HEK293 (cell line): ENCODE data around the gene EBF4.

Source experiments
- CTCF ChIA-PET: fragments of 350-600 bp; formaldehyde crosslinking; extraction: SDS; loops from one replicate; lab custom pipeline; 2021; ENCODE audit warnings: antibody characterized with exemption; lab: Yijun Ruan, JAX
- POLR2A ChIA-PET: fragments of 300-600 bp; formaldehyde crosslinking; extraction: SDS; loops from one replicate; lab custom pipeline; 2020; ENCODE audit warnings: antibody characterized with exemption, inconsistent platforms; lab: Yijun Ruan, JAX
- H3K27ac ChIP-seq: fragments of 200-500 bp; sonication (Bioruptor generic); 2 replicates; pipeline ENCODE4 v1.5.1; 2014; ENCODE audit warnings: low read depth, low read length, control low read depth, inconsistent platforms; ENCODE audit errors: extremely low read depth
- H3K36me3 ChIP-seq, 2 experiments: fragments of 200-500 bp in 1 of 2; sonication (Bioruptor generic) in 1 of 2; 1 replicate in 1 of 2; 2 replicates in 1 of 2; pipeline ENCODE4 v1.5.1; 2014 to 2017; ENCODE audit warnings: inconsistent platforms in 2 of 2, low read length in 2 of 2; ENCODE audit not compliant: control insufficient read depth in 2 of 2, insufficient read depth in 1 of 2
- H3K4me1 ChIP-seq: fragments of 200-500 bp; sonication (Bioruptor generic); 2 replicates; pipeline ENCODE4 v1.5.1; 2014; ENCODE audit warnings: mild to moderate bottlenecking, low read length, inconsistent platforms; ENCODE audit not compliant: control insufficient read depth, insufficient read depth
- H3K4me3 ChIP-seq: 2 replicates; pipeline ENCODE4 v1.5.1; 2011; ENCODE audit warnings: low read depth, mild to moderate bottlenecking, control low read depth, low read length, moderate library complexity
- H3K9me3 ChIP-seq: fragments of 200-500 bp; sonication (Bioruptor generic); 2 replicates; pipeline ENCODE4 v1.5.1; 2014; ENCODE audit warnings: low read depth, low read length, inconsistent platforms; ENCODE audit not compliant: control insufficient read depth, insufficient read depth
- EGR2 ChIP-seq: fragments of 450-650 bp; formaldehyde crosslinking; IDR thresholded peaks from 2 replicates; pipeline ENCODE4 v1.5.1; 2016; ENCODE audit warnings: low read depth, missing biosample characterization, missing genetic modification characterization
- GLI2 ChIP-seq: fragments of 450-650 bp; formaldehyde crosslinking; IDR thresholded peaks from 2 replicates; pipeline ENCODE4; 2017; ENCODE audit warnings: missing biosample characterization, missing genetic modification characterization, low read depth, borderline replicate concordance
- HIC1 ChIP-seq: fragments of 450-650 bp; formaldehyde crosslinking; IDR thresholded peaks from 2 replicates; pipeline ENCODE4 v1.5.1; 2016; ENCODE audit warnings: missing biosample characterization, missing genetic modification characterization
- KLF7 ChIP-seq: fragments of 450-650 bp; formaldehyde crosslinking; IDR thresholded peaks from 2 replicates; pipeline ENCODE4 v1.5.1; 2016; ENCODE audit warnings: missing biosample characterization, missing genetic modification characterization, borderline replicate concordance
- PRDM1 ChIP-seq: fragments of 450-650 bp; formaldehyde crosslinking; IDR thresholded peaks from 2 replicates; pipeline ENCODE4; 2016; ENCODE audit warnings: missing biosample characterization, missing genetic modification characterization
- SALL2 ChIP-seq: fragments of 450-650 bp; formaldehyde crosslinking; IDR thresholded peaks from 2 replicates; pipeline ENCODE4 v1.5.0; 2017; ENCODE audit warnings: missing biosample characterization, mild to moderate bottlenecking, missing genetic modification characterization, borderline replicate concordance
- ZBTB26 ChIP-seq: fragments of 450-650 bp; formaldehyde crosslinking; optimal IDR thresholded peaks from 2 replicates; pipeline ENCODE3; 2016; ENCODE audit warnings: missing biosample characterization, mild to moderate bottlenecking, missing genetic modification characterization
- ZBTB7A ChIP-seq: fragments of 450-650 bp; formaldehyde crosslinking; IDR thresholded peaks from 2 replicates; pipeline ENCODE4 v1.5.1; 2016; ENCODE audit warnings: low read depth, missing biosample characterization, missing genetic modification characterization
- ZNF121 ChIP-seq: fragments of 450-650 bp; formaldehyde crosslinking; IDR thresholded peaks from 2 replicates; pipeline ENCODE4 v1.5.1; 2016; ENCODE audit warnings: missing biosample characterization, missing genetic modification characterization
- ZNF148 ChIP-seq: fragments of 450-650 bp; formaldehyde crosslinking; IDR thresholded peaks from 2 replicates; pipeline ENCODE4 v1.5.0; 2017; ENCODE audit warnings: missing biosample characterization, missing genetic modification characterization, borderline replicate concordance
- ZNF292 ChIP-seq: fragments of 450-650 bp; formaldehyde crosslinking; IDR thresholded peaks from 2 replicates; pipeline ENCODE4 v1.5.1; 2016; ENCODE audit warnings: low read depth, missing biosample characterization, missing genetic modification characterization, borderline replicate concordance
- ZNF473 ChIP-seq: fragments of 450-650 bp; formaldehyde crosslinking; IDR thresholded peaks from 2 replicates; pipeline ENCODE4 v1.5.1; 2017; ENCODE audit warnings: missing biosample characterization, missing genetic modification characterization
- ZNF529 ChIP-seq: fragments of 450-650 bp; formaldehyde crosslinking; IDR thresholded peaks from 2 replicates; pipeline ENCODE4 v1.5.1; 2017; ENCODE audit warnings: missing genetic modification characterization, missing biosample characterization; ENCODE audit not compliant: insufficient replicate concordance
- ZNF623 ChIP-seq: fragments of 450-650 bp; formaldehyde crosslinking; IDR thresholded peaks from 2 replicates; pipeline ENCODE4 v1.5.1; 2016; ENCODE audit warnings: missing biosample characterization, missing genetic modification characterization
- ZNF629 ChIP-seq: fragments of 450-650 bp; formaldehyde crosslinking; IDR thresholded peaks from 2 replicates; pipeline ENCODE4 v1.5.1; 2017; ENCODE audit warnings: missing biosample characterization, missing genetic modification characterization
- ZNF639 ChIP-seq: fragments of 450-650 bp; formaldehyde crosslinking; IDR thresholded peaks from 2 replicates; pipeline ENCODE4 v1.5.1; 2016; ENCODE audit warnings: missing biosample characterization, missing genetic modification characterization
- ZNF670 ChIP-seq: fragments of 450-650 bp; formaldehyde crosslinking; IDR thresholded peaks from 2 replicates; pipeline ENCODE4 v1.5.1; 2016; ENCODE audit warnings: missing biosample characterization, missing genetic modification characterization, low read depth
- ZNF677 ChIP-seq: fragments of 450-650 bp; IDR thresholded peaks from 2 replicates; pipeline ENCODE4 v1.5.0; 2018; ENCODE audit warnings: missing biosample characterization, mild to moderate bottlenecking, missing genetic modification characterization, moderate library complexity
- ZNF830 ChIP-seq: fragments of 450-650 bp; IDR thresholded peaks from 2 replicates; pipeline ENCODE4 v1.5.0; 2018; ENCODE audit warnings: missing biosample characterization, missing genetic modification characterization, low read depth, mild to moderate bottlenecking, moderate library complexity
- ZSCAN18 ChIP-seq: fragments of 450-650 bp; formaldehyde crosslinking; IDR thresholded peaks from 2 replicates; pipeline ENCODE4 v1.5.1; 2016; ENCODE audit warnings: missing biosample characterization, missing genetic modification characterization
- TF ChIP-seq, protein P1 (sequence below): fragments of 450-650 bp; formaldehyde crosslinking; IDR thresholded peaks from 2 replicates; pipeline ENCODE4 v1.5.1; 2016; ENCODE audit warnings: missing biosample characterization, missing genetic modification characterization
- TF ChIP-seq, protein P2 (sequence below): fragments of 450-650 bp; formaldehyde crosslinking; IDR thresholded peaks from 2 replicates; pipeline ENCODE4 v1.5.1; 2016; ENCODE audit warnings: missing biosample characterization, missing genetic modification characterization
- TF ChIP-seq, protein P3 (sequence below): fragments of 450-650 bp; formaldehyde crosslinking; IDR thresholded peaks from 2 replicates; pipeline ENCODE4 v1.5.1; 2016; ENCODE audit warnings: missing biosample characterization, missing genetic modification characterization

The EBF4 gene

GRCh38 chr20:2739042-2739398 is 46.4 kb downstream of the EBF4 start:
- POLR2A ChIA-PET = no interaction called here

DNA sequence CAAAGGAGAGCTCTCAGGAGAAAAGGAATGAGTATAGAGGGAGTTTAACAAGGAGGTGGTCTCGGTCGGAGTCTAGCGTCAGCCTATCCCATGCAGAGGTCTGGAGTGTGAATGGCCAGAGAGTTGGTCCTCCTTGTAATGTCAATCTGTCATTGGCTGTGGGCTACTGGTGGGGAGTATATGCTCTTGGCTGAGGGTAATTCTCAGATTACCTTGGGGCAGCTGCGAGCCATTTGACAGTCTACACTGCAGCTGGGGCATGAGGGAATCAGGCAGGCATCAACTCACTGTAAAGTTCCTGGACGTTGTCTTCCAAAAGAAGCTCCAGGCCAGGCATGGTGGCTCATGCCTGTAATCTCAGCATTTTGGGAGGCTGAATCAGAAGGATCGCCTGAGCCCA is 48.1 kb downstream of the EBF4 start:
- Histone ChIP-seq H3K27ac (no peak overlapping the region), H3K4me1 (no peaks in the 10 kb centered on the region), H3K9me3 (no peaks in the 10 kb centered on the region), H3K36me3 (no peaks in the 10 kb centered on the region; a peak in 1 of 3 replicates), H3K4me3 (no peak overlapping the region)
- ChIA-PET CTCF (interaction anchor here (0.5 to 3.3 kb wide), 9 partner anchors 12 to 729 kb away, joined by 3 to 29 read pairs (median 5); no protein-coding TSS in a partner anchor), POLR2A (interaction anchor here (0.7 kb wide), 1 partner anchor 38 kb away, joined by 3 read pairs; no protein-coding TSS in a partner anchor)
- TF ChIP-seq ZNF292 (tag by site-specific recombination) (no peak), ZNF529 (tag by site-specific recombination) (no peak), ZSCAN18 (tag by site-specific recombination) (no peak), ZNF148 (tag by site-specific recombination) (no peak)
- TF ChIP-seq, protein P1, sequence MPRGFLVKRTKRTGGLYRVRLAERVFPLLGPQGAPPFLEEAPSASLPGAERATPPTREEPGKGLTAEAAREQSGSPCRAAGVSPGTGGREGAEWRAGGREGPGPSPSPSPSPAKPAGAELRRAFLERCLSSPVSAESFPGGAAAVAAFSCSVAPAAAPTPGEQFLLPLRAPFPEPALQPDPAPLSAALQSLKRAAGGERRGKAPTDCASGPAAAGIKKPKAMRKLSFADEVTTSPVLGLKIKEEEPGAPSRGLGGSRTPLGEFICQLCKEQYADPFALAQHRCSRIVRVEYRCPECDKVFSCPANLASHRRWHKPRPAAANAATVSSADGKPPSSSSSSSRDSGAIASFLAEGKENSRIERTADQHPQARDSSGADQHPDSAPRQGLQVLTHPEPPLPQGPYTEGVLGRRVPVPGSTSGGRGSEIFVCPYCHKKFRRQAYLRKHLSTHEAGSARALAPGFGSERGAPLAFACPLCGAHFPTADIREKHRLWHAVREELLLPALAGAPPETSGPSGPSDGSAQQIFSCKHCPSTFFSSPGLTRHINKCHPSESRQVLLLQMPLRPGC (tag by site-specific recombination) = no peak

More at GRCh38 chr20:2739042-2739398, 46.4 kb downstream of the EBF4 start:
- H3K4me1 ChIP-seq = no peaks in the 10 kb centered on the region
- H3K36me3 ChIP-seq = no peaks in the 10 kb centered on the region
- H3K27ac ChIP-seq = no peak overlapping the region
- CTCF ChIA-PET = interaction anchor here (0.5 to 1.5 kb wide), 2 partner anchors 14 to 65 kb away, joined by 7 read pairs; no protein-coding TSS in a partner anchor
- H3K4me3 ChIP-seq = no peak overlapping the region
- no peaks in the 10 kb centered on the region for H3K9me3 ChIP-seq
- no peak for TF ChIP-seq HIC1 (tag by site-specific recombination)
- no peak for TF ChIP-seq ZBTB26 (tag by site-specific recombination)
- TF ChIP-seq GLI2 (tag by site-specific recombination) = no peak
- TF ChIP-seq ZNF670 (tag by site-specific recombination) = no peak
- no peak for TF ChIP-seq ZNF629 (tag by site-specific recombination)
- TF ChIP-seq EGR2 (tag by site-specific recombination) = no peak
- no peak for TF ChIP-seq SALL2 (tag by site-specific recombination)
- TF ChIP-seq ZNF473 (tag by site-specific recombination) = no peak
- TF ChIP-seq ZNF677 = no peak
- TF ChIP-seq ZBTB7A (tag by site-specific recombination) = no peak
- TF ChIP-seq ZNF623 (tag by site-specific recombination) = no peak
- TF ChIP-seq, protein P2, sequence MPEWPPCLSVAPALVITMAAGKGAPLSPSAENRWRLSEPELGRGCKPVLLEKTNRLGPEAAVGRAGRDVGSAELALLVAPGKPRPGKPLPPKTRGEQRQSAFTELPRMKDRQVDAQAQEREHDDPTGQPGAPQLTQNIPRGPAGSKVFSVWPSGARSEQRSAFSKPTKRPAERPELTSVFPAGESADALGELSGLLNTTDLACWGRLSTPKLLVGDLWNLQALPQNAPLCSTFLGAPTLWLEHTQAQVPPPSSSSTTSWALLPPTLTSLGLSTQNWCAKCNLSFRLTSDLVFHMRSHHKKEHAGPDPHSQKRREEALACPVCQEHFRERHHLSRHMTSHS (tag by site-specific recombination) = no peak
- no peak for TF ChIP-seq ZNF830 (tag by site-specific recombination)
- TF ChIP-seq, protein P3, sequence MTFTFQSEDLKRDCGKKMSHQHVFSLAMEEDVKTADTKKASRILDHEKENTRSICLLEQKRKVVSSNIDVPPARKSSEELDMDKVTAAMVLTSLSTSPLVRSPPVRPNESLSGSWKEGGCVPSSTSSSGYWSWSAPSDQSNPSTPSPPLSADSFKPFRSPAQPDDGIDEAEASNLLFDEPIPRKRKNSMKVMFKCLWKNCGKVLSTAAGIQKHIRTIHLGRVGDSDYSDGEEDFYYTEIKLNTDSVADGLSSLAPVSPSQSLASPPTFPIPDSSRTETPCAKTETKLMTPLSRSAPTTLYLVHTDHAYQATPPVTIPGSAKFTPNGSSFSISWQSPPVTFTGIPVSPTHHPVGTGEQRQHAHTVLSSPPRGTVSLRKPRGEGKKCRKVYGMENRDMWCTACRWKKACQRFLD (tag by site-specific recombination) = no peak
- no peak for TF ChIP-seq ZNF639 (tag by site-specific recombination)
- no peak for TF ChIP-seq ZNF121 (tag by site-specific recombination)
- TF ChIP-seq PRDM1 (tag by site-specific recombination) = no peak
- no peak for TF ChIP-seq KLF7 (tag by site-specific recombination)
